LNCaP clone FGC (cell line): ENCODE measurements around the gene MRTFA.

Source experiments
- DNase-seq: peaks from one replicate; pipeline ENCODE4 v3.0.0-alpha.2; 2011; ENCODE audit warnings: low read depth
- H3K4me3 ChIP-seq: 2 replicates; pipeline ENCODE4 v1.5.1; 2011; ENCODE audit warnings: mild to moderate bottlenecking, low read depth, low read length, control low read depth
- TF ChIP-seq, protein P1 (sequence below): IDR thresholded peaks from 2 replicates; pipeline ENCODE4 v1.5.1; 2012; ENCODE audit warnings: mild to moderate bottlenecking; ENCODE audit not compliant: control insufficient read depth, insufficient read depth; ENCODE audit errors: extremely low read depth

Gene MRTFA

DNA sequence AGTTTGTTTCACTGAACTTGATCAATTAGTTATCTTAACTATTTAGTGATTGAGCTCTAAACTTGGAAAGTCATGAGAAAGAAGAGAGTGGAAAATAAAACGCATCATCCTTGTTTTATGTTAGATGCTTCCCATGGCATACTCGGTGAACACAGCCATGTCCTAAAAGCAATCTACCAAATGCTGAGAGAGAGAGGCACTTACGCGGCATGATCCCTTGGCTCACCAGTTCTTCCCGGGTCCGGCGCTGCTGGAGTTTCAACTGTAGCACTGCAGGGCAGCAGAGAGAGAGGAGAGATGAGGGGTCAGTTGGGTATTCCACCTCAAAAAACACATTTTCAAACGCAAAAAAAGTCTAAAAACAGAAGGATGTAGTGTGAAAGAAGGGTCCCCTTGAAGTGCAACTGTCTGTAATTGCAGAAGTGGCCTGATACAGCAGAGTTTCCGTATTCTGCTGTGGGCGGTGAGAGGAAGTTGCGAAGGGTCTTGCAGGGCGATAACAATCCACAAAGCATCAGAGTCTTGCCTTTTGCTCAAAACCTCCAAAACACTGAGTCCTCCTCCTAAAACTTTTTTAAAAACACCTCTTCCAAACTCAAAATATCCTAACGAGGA is 173.4 kb downstream of the MRTFA start:
- TF ChIP-seq, protein P1, sequence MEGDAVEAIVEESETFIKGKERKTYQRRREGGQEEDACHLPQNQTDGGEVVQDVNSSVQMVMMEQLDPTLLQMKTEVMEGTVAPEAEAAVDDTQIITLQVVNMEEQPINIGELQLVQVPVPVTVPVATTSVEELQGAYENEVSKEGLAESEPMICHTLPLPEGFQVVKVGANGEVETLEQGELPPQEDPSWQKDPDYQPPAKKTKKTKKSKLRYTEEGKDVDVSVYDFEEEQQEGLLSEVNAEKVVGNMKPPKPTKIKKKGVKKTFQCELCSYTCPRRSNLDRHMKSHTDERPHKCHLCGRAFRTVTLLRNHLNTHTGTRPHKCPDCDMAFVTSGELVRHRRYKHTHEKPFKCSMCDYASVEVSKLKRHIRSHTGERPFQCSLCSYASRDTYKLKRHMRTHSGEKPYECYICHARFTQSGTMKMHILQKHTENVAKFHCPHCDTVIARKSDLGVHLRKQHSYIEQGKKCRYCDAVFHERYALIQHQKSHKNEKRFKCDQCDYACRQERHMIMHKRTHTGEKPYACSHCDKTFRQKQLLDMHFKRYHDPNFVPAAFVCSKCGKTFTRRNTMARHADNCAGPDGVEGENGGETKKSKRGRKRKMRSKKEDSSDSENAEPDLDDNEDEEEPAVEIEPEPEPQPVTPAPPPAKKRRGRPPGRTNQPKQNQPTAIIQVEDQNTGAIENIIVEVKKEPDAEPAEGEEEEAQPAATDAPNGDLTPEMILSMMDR: no peak
- H3K4me3 ChIP-seq: no peak overlapping the region
- no peak for DNase-seq

DNA sequence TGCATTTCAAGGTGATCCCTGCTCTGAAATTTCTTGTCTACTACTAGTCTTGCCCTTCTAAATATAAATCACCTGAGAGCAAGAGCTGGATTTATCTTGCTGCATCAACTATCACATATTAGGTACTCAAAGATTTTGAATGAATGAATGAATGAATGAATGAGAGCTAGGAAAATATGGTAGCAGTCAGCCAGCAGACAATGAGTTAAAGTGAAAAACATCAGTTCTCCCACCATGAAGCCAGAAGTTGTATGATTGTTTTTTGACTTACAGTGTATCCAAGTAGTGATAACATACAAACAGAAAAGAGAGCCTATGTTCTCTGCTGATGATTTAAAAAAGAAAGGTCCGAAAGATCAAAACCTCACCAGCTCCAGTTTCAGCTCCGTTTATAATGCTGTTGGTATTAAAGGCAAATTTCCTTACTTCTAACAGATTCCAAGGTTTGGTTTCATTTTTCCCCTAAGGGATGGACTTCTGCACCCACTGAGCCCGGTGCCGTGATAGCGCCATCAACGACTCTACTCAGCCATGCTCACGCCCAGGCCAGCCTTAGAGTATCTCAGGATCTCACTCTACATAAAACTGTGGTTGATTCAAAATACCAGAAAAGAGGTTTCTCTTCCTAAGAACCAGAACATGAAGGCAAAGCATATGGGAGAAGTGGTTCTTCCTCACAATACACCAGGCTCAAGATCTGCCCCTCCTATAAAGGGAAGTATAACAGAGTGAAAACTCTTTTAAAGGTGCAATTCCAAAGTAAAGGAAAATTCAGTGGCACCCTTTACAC is 174.1 kb downstream of the MRTFA start:
- H3K4me3 ChIP-seq: no peak overlapping the region
- no peak for DNase-seq
- TF ChIP-seq, protein P1: no peak

DNA sequence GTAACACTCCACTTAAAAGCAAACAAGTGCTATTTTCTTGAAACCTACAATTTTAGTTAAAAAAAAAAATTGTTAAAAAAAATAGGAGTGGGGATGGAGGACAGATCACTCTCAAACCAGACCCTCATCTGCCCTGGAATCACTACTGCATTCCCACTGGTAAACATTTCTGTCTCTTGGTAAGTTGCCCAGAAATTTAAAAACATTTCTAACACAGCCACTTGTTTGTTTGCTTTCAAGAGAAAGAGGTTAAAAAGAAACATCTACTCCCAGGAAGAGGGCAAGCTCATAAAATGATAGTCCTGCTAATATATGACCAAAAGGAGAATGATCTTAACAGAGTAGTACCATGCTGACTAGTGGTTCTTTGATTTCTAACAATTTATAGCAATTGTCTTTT is 182.8 kb downstream of the MRTFA start:
- no peak for DNase-seq
- no peak overlapping the region for H3K4me3 ChIP-seq
- TF ChIP-seq, protein P1: no peak

DNA sequence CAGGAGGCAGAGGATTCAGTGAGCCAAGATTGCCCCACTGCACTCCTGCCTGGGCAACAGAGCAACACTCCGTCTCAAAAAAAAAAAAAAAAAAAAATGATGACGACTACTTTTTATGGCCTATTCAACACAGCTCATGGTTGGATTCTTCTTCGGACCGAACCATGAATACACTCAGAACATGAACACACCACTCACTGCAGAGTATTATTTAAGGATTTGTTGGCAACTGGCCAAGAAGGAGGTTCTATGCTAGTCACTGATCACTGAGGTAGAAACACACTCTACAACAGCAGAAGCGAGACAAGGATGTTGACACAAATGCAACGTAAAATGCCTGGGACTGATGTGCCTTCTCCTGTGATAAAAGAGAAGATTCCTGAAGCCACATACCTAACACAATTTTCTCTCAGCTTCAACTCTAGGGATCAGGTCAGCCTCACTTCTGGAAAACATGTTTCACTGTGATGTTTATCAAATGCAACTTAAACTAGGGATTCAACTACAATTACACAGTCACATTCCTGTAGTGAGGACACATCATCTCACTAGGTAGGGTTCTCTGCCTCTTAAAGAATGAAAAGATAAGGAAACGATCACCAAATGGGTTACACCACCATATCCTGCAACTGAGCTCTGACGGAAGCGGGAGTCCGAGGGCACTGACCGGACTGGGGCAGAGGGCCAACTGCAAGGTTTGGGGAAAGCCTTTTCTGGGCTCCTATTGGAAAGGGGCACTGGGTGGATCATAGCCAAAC is 183.6 kb downstream of the MRTFA start:
- no peak overlapping the region for H3K4me3 ChIP-seq
- TF ChIP-seq, protein P1: no peak
- no peak for DNase-seq

DNA sequence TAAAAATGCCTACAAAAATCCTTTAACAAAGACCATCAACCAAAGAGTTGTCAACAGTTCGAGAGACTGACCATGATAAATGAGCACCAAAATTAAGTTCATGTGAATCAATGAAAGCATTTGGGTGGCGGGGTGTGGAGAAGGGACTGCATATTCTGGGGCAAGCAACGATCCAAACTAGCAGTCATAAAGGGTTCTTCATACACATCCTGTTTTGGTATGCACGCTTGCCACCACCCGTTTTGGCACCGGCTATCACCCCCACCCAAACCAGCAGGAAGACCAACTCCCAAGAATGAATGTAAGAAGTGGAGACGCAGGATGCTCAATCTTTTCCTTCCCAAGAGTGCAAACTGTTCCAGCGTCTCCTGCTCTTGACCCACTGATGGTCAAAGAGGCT is 185.3 kb downstream of the MRTFA start:
- H3K4me3 ChIP-seq: no peak overlapping the region
- TF ChIP-seq, protein P1: no peak
- no peak for DNase-seq

DNA sequence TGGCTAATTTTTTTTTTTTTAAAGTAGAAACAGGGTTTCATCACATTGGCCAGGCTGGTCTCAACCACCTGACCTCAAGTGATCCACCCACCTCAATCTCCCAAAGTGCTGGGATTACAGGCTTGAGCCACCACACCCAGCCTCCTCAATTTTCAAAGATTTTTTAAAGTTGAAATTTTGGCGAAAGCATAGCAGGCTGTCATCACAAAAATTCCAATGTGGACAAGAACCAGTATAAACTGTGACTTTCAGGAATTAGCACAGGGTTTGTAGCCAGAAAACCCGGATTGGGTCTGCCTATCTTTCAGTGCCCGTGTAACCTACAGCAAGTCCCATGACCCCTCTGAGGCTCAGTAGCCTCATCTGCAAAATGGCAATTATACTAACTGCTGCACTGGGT is 185.9 kb downstream of the MRTFA start:
- TF ChIP-seq, protein P1: no peak
- no peak overlapping the region for H3K4me3 ChIP-seq
- no peak for DNase-seq
